Parathyroid adenoma (tissue), 2 donors: ENCODE results near the gene FAM187B.
"Not testable (repeated sequence)": the region's sequence is repeated elsewhere in the genome, so short reads cannot be mapped to it uniquely, and the experiment has no call there.

Source experiments
- H2AFZ ChIP-seq: fragments of 300-600 bp; sonication (generic); one replicate; pipeline ENCODE4 v1.7.0; 2017; ENCODE audit warnings: antibody characterized with exemption, mild to moderate bottlenecking
- H3K27ac ChIP-seq: fragments of 300-600 bp; sonication (generic); one replicate; pipeline ENCODE4 v1.7.0; 2017
- H3K27me3 ChIP-seq: fragments of 300-600 bp; sonication (generic); one replicate; pipeline ENCODE4 v1.7.0; 2017; ENCODE audit warnings: low read length; ENCODE audit not compliant: control insufficient read depth, insufficient read depth
- H3K36me3 ChIP-seq: fragments of 300-600 bp; sonication (generic); one replicate; pipeline ENCODE4 v1.7.0; 2017; ENCODE audit warnings: low read length; ENCODE audit not compliant: control insufficient read depth, insufficient read depth
- H3K4me1 ChIP-seq: fragments of 300-600 bp; sonication (generic); one replicate; pipeline ENCODE4 v1.7.0; 2017; ENCODE audit warnings: control low read depth
- H3K4me2 ChIP-seq: fragments of 300-600 bp; sonication (generic); one replicate; pipeline ENCODE4 v1.7.0; 2017; ENCODE audit warnings: low read length
- H3K4me3 ChIP-seq: fragments of 300-600 bp; sonication (generic); one replicate; pipeline ENCODE4 v1.7.0; 2017; ENCODE audit warnings: low read depth, low read length
- H3K79me2 ChIP-seq: fragments of 300-600 bp; sonication (generic); one replicate; pipeline ENCODE4 v1.7.0; 2017; ENCODE audit warnings: control low read depth
- H3K9ac ChIP-seq: fragments of 300-600 bp; sonication (generic); one replicate; pipeline ENCODE4 v1.7.0; 2017; ENCODE audit warnings: mild to moderate bottlenecking
- H3K9me3 ChIP-seq: fragments of 300-600 bp; sonication (generic); one replicate; pipeline ENCODE4 v1.7.0; 2017; ENCODE audit warnings: low read length; ENCODE audit not compliant: control insufficient read depth
- TF ChIP-seq, protein P1 (sequence below): fragments of 300-600 bp; sonication (generic); IDR thresholded peaks from one replicate; pipeline ENCODE4 v1.7.0; 2017; ENCODE audit warnings: antibody characterized with exemption, mild to moderate bottlenecking
- donor health status: primary hyperparathyroidism.

Gene FAM187B

GRCh38 chr19:35246466-35247092 lies 18.0 kb upstream of the FAM187B start:
- peaks cover 3% of the 10 kb centered on the region for H3K79me2 ChIP-seq
- H3K27ac ChIP-seq, result no peak overlapping the region
- no peaks in the 10 kb centered on the region for H3K9me3 ChIP-seq
- H3K4me2 ChIP-seq, result no peak overlapping the region
- no peak overlapping the region for H2AFZ ChIP-seq
- no peaks in the 10 kb centered on the region for H3K27me3 ChIP-seq
- TF ChIP-seq, protein P1, sequence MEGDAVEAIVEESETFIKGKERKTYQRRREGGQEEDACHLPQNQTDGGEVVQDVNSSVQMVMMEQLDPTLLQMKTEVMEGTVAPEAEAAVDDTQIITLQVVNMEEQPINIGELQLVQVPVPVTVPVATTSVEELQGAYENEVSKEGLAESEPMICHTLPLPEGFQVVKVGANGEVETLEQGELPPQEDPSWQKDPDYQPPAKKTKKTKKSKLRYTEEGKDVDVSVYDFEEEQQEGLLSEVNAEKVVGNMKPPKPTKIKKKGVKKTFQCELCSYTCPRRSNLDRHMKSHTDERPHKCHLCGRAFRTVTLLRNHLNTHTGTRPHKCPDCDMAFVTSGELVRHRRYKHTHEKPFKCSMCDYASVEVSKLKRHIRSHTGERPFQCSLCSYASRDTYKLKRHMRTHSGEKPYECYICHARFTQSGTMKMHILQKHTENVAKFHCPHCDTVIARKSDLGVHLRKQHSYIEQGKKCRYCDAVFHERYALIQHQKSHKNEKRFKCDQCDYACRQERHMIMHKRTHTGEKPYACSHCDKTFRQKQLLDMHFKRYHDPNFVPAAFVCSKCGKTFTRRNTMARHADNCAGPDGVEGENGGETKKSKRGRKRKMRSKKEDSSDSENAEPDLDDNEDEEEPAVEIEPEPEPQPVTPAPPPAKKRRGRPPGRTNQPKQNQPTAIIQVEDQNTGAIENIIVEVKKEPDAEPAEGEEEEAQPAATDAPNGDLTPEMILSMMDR, result no peak
- no peak overlapping the region for H3K4me3 ChIP-seq
- H3K4me1 ChIP-seq, result no peaks in the 10 kb centered on the region
- no peak overlapping the region for H3K9ac ChIP-seq
- no peaks in the 10 kb centered on the region for H3K36me3 ChIP-seq

DNA sequence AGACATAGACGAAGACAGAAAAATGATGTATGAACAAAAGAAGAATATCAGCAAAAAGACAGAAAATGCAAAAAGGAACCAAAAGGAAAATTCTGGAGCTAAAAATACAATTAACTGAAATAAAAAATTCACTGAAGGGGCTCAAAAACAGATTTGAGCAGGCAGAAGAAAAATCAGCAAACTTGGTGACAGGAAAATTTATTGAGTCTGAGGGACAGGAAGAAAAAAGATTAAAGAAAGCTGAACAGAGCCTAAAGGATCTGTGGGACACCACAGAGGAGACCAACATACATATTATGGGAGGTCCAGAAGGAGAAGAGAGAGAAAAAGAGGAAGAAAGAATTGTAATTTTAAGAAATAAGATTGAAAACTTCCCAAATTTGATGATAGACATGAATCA lies 12.9 kb upstream of the FAM187B start:
- Histone ChIP-seq H3K4me1 (no peaks in the 10 kb centered on the region), H3K79me2 (no peaks in the 10 kb centered on the region), H3K9me3 (no peaks in the 10 kb centered on the region), H3K36me3 (no peaks in the 10 kb centered on the region), H3K4me2 (no peak overlapping the region), H2AFZ (no peak overlapping the region), H3K9ac (no peak overlapping the region), H3K27me3 (no peaks in the 10 kb centered on the region), H3K27ac (no peak overlapping the region), H3K4me3 (no peak overlapping the region)
- TF ChIP-seq, protein P1, result no peak

- Histone ChIP-seq H3K4me3 (no peak overlapping the region), H3K27ac (no peak overlapping the region), H3K9ac (no peak overlapping the region), H3K9me3 (no peaks in the 10 kb centered on the region), H3K27me3 (no peaks in the 10 kb centered on the region), H3K4me1 (no peaks in the 10 kb centered on the region), H2AFZ (no peak overlapping the region), H3K4me2 (no peak overlapping the region), H3K36me3 (no peaks in the 10 kb centered on the region), H3K79me2 (no peaks in the 10 kb centered on the region)
- TF ChIP-seq, protein P1, result no peak
Observed at GRCh38 chr19:35240327-35240726, 11.8 kb upstream of the FAM187B start.

- H3K36me3 ChIP-seq, H3K27me3 ChIP-seq, H3K4me3 ChIP-seq, H2AFZ ChIP-seq, H3K79me2 ChIP-seq, H3K9me3 ChIP-seq, H3K27ac ChIP-seq, H3K4me2 ChIP-seq, H3K9ac ChIP-seq, H3K4me1 ChIP-seq: not testable (repeated sequence)
Observed at GRCh38 chr19:35239597-35239996, 11.1 kb upstream of the FAM187B start.

DNA sequence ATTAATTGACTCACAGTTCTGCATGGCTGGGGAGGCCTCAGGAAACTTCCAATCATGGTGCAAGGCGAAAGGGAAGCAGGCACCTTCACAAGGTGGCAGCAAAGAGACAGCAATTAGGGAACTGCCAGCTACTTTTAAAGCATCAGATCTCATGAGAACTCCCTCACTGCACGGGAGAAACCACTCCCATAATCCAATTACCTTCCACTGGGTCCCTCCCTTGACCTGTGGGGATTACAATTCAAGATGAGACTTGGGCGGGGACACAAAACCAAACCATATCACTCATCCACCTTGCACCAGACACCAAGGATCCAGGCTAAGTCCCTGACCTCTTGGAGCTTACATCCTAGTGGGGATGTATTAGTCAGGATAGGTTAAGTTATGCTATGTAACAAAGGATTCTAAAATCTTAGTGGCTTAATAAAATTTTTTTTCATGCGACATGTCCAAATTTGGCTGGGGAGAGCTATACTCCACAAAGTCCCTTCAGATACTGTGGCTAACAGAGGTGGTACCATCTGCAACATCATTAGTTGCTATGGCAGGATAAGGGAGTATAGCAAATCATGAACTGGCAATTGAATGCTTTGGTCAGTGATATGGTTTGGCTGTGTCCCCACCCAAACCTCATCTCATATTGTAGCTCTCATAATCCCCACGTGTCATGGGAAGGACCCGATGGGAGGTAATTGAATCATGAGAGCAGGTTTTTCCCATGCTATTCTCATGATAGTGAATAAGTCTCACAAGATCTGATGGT lies 8.3 kb upstream of the FAM187B start:
- H2AFZ ChIP-seq, result no peak overlapping the region
- no peaks in the 10 kb centered on the region for H3K4me1 ChIP-seq
- H3K79me2 ChIP-seq, result no peaks in the 10 kb centered on the region
- TF ChIP-seq, protein P1, result no peak
- no peaks in the 10 kb centered on the region for H3K9me3 ChIP-seq
- no peaks in the 10 kb centered on the region for H3K36me3 ChIP-seq
- no peaks in the 10 kb centered on the region for H3K27me3 ChIP-seq
- no peak overlapping the region for H3K27ac ChIP-seq
- no peak overlapping the region for H3K4me3 ChIP-seq
- H3K4me2 ChIP-seq, result no peak overlapping the region
- no peak overlapping the region for H3K9ac ChIP-seq
